ENCODE data around the gene LLGL1. TPM values are rescaled to one million over a fixed set of nuclear protein-coding genes. Genes with fewer than 3 reads are reported as not detected.

Gene LLGL1
- total RNA-seq, 2 donors from 2014 or later = 17.7 to 33.5 TPM

GRCh38 chr17:18224387-18225120, 881 bp upstream of the LLGL1 start:
- no peaks in the 10 kb centered on the region for H3K4me1 ChIP-seq (replicated peaks)
- H3K9me3 ChIP-seq = no peaks in the 10 kb centered on the region
- H3K36me3 ChIP-seq = no peaks in the 10 kb centered on the region
- no peak for TF ChIP-seq POLR2AphosphoS5 (IDR thresholded peaks at IDR 0.05)
- no peak for TF ChIP-seq CTCF (IDR thresholded peaks at IDR 0.05)
- no peak for TF ChIP-seq POLR2A (IDR thresholded peaks at IDR 0.05)
- intact Hi-C loops (cut with DNase I) = no loop called here
- peak overlapping the region; percentile 16 to 27 for H3K4me3 ChIP-seq
- 47% methylated on average over 23 of the region's 23 CpGs for WGBS
- no peaks in the 10 kb centered on the region for H3K27me3 ChIP-seq (replicated peaks; ENCODE audit: insufficient read depth)
- peak overlapping the region in 1 of 2 donors; percentile 13 for H3K27ac ChIP-seq
- DNase-seq (ENCODE audit: low spot score) = no peak

GRCh38 chr17:18225642-18226283, 328 bp downstream of the LLGL1 start:
- TF ChIP-seq CTCF (IDR thresholded peaks at IDR 0.05) (no peak), POLR2AphosphoS5 (IDR thresholded peaks at IDR 0.05) (no peak), POLR2A (IDR thresholded peaks at IDR 0.05) (no peak)
- H3K4me1 ChIP-seq (replicated peaks) = no peaks in the 10 kb centered on the region
- H3K4me3 ChIP-seq = peak overlapping the region; percentile 53 to 57
- no peaks in the 10 kb centered on the region for H3K36me3 ChIP-seq
- no peaks in the 10 kb centered on the region for H3K9me3 ChIP-seq
- no peak for DNase-seq (ENCODE audit: low spot score)
- intact Hi-C loops (cut with DNase I) = no loop called here
- H3K27me3 ChIP-seq (replicated peaks; ENCODE audit: insufficient read depth) = no peaks in the 10 kb centered on the region
- H3K27ac ChIP-seq = no peak overlapping the region
- 1% methylated on average over 29 of the region's 57 CpGs for WGBS

GRCh38 chr17:18226284-18226945, 980 bp downstream of the LLGL1 start:
- Histone ChIP-seq H3K4me1 (replicated peaks) (no peaks in the 10 kb centered on the region), H3K4me3 (peak overlapping the region; percentile 53 to 57), H3K36me3 (no peaks in the 10 kb centered on the region), H3K9me3 (no peaks in the 10 kb centered on the region), H3K27me3 (replicated peaks; ENCODE audit: insufficient read depth) (no peaks in the 10 kb centered on the region), H3K27ac (no peak overlapping the region)
- intact Hi-C loops (cut with DNase I) = no loop called here
- 16% methylated on average over 16 of the region's 16 CpGs for WGBS
- no peak for DNase-seq (ENCODE audit: low spot score)
- no peak for TF ChIP-seq POLR2A (IDR thresholded peaks at IDR 0.05)

GRCh38 chr17:18227635-18228034, 2.2 kb downstream of the LLGL1 start:
- Histone ChIP-seq H3K27ac (no peak overlapping the region), H3K36me3 (no peaks in the 10 kb centered on the region), H3K27me3 (replicated peaks; ENCODE audit: insufficient read depth) (no peaks in the 10 kb centered on the region), H3K4me1 (replicated peaks) (no peaks in the 10 kb centered on the region), H3K9me3 (no peaks in the 10 kb centered on the region), H3K4me3 (no peak overlapping the region)
- WGBS = 93% methylated on average over 5 of the region's 5 CpGs
- intact Hi-C loops (cut with DNase I) = no loop called here
- no peak for TF ChIP-seq POLR2A (IDR thresholded peaks at IDR 0.05)
- TF ChIP-seq POLR2AphosphoS5 (IDR thresholded peaks at IDR 0.05) = no peak
- no peak for TF ChIP-seq CTCF (IDR thresholded peaks at IDR 0.05)
- DNase-seq (ENCODE audit: low spot score) = no peak

GRCh38 chr17:18228176-18228682, 2.8 kb downstream of the LLGL1 start:
- TF ChIP-seq CTCF (IDR thresholded peaks at IDR 0.05) = no peak
- TF ChIP-seq POLR2A (IDR thresholded peaks at IDR 0.05) = no peak
- TF ChIP-seq POLR2AphosphoS5 (IDR thresholded peaks at IDR 0.05) = no peak
- Histone ChIP-seq H3K4me1 (replicated peaks) (no peaks in the 10 kb centered on the region), H3K27me3 (replicated peaks; ENCODE audit: insufficient read depth) (no peaks in the 10 kb centered on the region), H3K9me3 (no peaks in the 10 kb centered on the region), H3K27ac (no peak overlapping the region), H3K36me3 (no peaks in the 10 kb centered on the region), H3K4me3 (no peak overlapping the region)
- 88% methylated on average over 10 of the region's 10 CpGs for WGBS
- no peak for DNase-seq (ENCODE audit: low spot score)
- intact Hi-C loops (cut with DNase I) = no loop called here

Measured in prostate gland (tissue), 2 donors.